ENCODE results near the gene PCCA.

GRCh38 chr13:100300243-100300642, 211.3 kb downstream of the PCCA start:
- no peak for TF ChIP-seq CTCF (IDR thresholded peaks at IDR 0.05; ENCODE audit: insufficient read depth, low read length, poor library complexity, severe bottlenecking)
- no peak for TF ChIP-seq EZH2phosphoT487 (conservative IDR thresholded peaks at IDR 0.05; ENCODE audit: low read length)
